Measurements from ENCODE around the gene MEF2D.

GRCh38 chr1:156439777-156440183, 60.8 kb downstream of the MEF2D start:
- no peak for TF ChIP-seq CTCF (conservative IDR thresholded peaks at IDR 0.05; ENCODE audit: low read depth, low read length)
- TF ChIP-seq EZH2phosphoT487 (IDR thresholded peaks at IDR 0.05; ENCODE audit: borderline replicate concordance, low read length), result no peak
- TF ChIP-seq EZH2 (IDR thresholded peaks at IDR 0.05; ENCODE audit: low read length, unreplicated experiment), result no peak
